ENCODE measurements around the gene CASKIN1. TPM values are rescaled to one million over a fixed set of nuclear protein-coding genes. Genes with fewer than 3 reads are reported as not detected.

The CASKIN1 gene
- total and polyA plus RNA-seq, 4 donors = 0.09 to 0.35 (median 0.12) TPM

DNA sequence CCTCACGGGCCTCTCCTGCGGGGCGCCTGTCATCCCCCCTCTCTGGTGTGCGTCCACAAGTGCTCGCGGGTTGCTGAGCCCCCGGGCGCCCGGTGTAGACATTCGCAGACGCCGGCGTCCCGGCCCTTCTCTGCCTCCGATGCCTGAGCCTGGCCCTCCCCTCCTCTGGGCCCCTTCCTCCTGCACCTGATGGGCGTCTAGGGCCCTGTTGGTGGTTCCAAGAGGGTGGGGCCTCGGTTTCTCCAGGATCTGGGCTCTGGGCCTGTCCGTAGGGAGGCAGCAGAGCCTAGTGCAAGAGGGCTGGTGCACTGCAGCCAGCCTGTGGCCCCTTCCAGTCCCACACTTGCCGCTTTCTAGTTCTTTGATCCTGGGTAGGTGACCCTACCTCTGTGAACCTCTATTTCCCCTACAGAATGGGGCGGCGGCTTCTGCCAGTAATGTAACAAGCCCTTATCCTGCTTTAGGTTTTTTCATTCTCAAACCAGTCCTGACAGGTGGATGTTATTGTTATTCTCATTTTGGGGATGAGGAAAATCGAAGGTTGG lies 27.6 kb upstream of the CASKIN1 start:
- DNase-seq (peak in 2 of 3 donors; percentile 34 to 36), ATAC-seq (ENCODE audit: insufficient read depth, low FRiP score) (peak; percentile 7)
- TF ChIP-seq, protein P1, sequence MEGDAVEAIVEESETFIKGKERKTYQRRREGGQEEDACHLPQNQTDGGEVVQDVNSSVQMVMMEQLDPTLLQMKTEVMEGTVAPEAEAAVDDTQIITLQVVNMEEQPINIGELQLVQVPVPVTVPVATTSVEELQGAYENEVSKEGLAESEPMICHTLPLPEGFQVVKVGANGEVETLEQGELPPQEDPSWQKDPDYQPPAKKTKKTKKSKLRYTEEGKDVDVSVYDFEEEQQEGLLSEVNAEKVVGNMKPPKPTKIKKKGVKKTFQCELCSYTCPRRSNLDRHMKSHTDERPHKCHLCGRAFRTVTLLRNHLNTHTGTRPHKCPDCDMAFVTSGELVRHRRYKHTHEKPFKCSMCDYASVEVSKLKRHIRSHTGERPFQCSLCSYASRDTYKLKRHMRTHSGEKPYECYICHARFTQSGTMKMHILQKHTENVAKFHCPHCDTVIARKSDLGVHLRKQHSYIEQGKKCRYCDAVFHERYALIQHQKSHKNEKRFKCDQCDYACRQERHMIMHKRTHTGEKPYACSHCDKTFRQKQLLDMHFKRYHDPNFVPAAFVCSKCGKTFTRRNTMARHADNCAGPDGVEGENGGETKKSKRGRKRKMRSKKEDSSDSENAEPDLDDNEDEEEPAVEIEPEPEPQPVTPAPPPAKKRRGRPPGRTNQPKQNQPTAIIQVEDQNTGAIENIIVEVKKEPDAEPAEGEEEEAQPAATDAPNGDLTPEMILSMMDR (IDR thresholded peaks at IDR 0.05; ENCODE audit: control extremely low read depth, extremely low read depth) = no peak
- H3K27me3 ChIP-seq (ENCODE audit: control insufficient read depth in 3 of 3, insufficient read depth in 3 of 3, low read length in 2 of 3) = no peaks in the 10 kb centered on the region
- peak overlapping the region; percentile 86 to 87 for H3K27ac ChIP-seq (ENCODE audit: low read depth in 1 of 2, low read length in 1 of 2)
- H3K36me3 ChIP-seq (ENCODE audit: control insufficient read depth in 4 of 4, insufficient read depth in 4 of 4, low read length in 4 of 4) = peaks cover 0 to 11% (median 4%) of the 10 kb centered on the region in 4 donors
- 4 to 15% methylated on average over 12 to 22 of the region's 22 CpGs for WGBS, 2 donors
- H3K4me3 ChIP-seq = peak overlapping the region; percentile 91
- H3K9ac ChIP-seq (ENCODE audit: insufficient read depth in 1 of 2, low read length in 2 of 2) = peak overlapping the region; percentile 23 to 55
- H3K9me3 ChIP-seq (ENCODE audit: control insufficient read depth in 4 of 4, insufficient read depth in 3 of 4, low read length in 3 of 4) = no peaks in the 10 kb centered on the region
- H3K4me1 ChIP-seq (ENCODE audit: control insufficient read depth in 5 of 5, insufficient read depth in 5 of 5, low read length in 5 of 5) = peaks cover 0 to 10% (median 6%) of the 10 kb centered on the region in 5 donors

- peak within 1 kb of the TSS; percentile 86 to 87 for H3K27ac ChIP-seq (ENCODE audit: low read depth in 1 of 2, low read length in 1 of 2)
- H3K4me3 ChIP-seq = peak within 1 kb of the TSS; percentile 91
- H3K36me3 ChIP-seq (ENCODE audit: control insufficient read depth in 4 of 4, insufficient read depth in 4 of 4, low read length in 4 of 4) = peaks cover 0 to 5% (median 2%) of the 10 kb centered on the region in 4 donors
- peaks cover 0 to 10% (median 6%) of the 10 kb centered on the region in 5 donors for H3K4me1 ChIP-seq (ENCODE audit: control insufficient read depth in 5 of 5, insufficient read depth in 5 of 5, low read length in 5 of 5)
- ATAC-seq (ENCODE audit: insufficient read depth, low FRiP score) (peak; percentile 100), DNase-seq (peak; percentile 99 to 100 (median 99))
- H3K9me3 ChIP-seq (ENCODE audit: control insufficient read depth in 4 of 4, insufficient read depth in 3 of 4, low read length in 3 of 4) = no peaks in the 10 kb centered on the region
- no peaks in the 10 kb centered on the region for H3K27me3 ChIP-seq (ENCODE audit: control insufficient read depth in 3 of 3, insufficient read depth in 3 of 3, low read length in 2 of 3)
- TF ChIP-seq, protein P1 (IDR thresholded peaks at IDR 0.05; ENCODE audit: control extremely low read depth, extremely low read depth) = no peak
- 0% methylated on average over 54 to 82 of the region's 82 CpGs for WGBS, 2 donors
- H3K9ac ChIP-seq (ENCODE audit: insufficient read depth in 1 of 2, low read length in 2 of 2) = peak within 1 kb of the TSS; percentile 23 to 55
Measured at GRCh38 chr16:2223221-2223941, 27.0 kb upstream of the CASKIN1 start, which contains the start of gene E4F1. Gene E4F1 (plus strand): TSS chr16:2223591. CDS start chr16:2223614, 23 bp downstream.

GRCh38 chr16:2216330-2216729 lies 19.9 kb upstream of the CASKIN1 start:
- Histone ChIP-seq H3K4me1 (ENCODE audit: control insufficient read depth in 5 of 5, insufficient read depth in 5 of 5, low read length in 5 of 5) (peaks cover 0 to 20% (median 9%) of the 10 kb centered on the region in 5 donors), H3K27me3 (ENCODE audit: control insufficient read depth in 3 of 3, insufficient read depth in 3 of 3, low read length in 2 of 3) (no peaks in the 10 kb centered on the region), H3K36me3 (ENCODE audit: control insufficient read depth in 4 of 4, insufficient read depth in 4 of 4, low read length in 4 of 4) (peaks cover 0 to 2% (median 0%) of the 10 kb centered on the region in 4 donors), H3K27ac (ENCODE audit: low read depth in 1 of 2, low read length in 1 of 2) (peak overlapping the region in 1 of 2 donors; percentile 89), H3K4me3 (no peak overlapping the region), H3K9me3 (ENCODE audit: control insufficient read depth in 4 of 4, insufficient read depth in 3 of 4, low read length in 3 of 4) (no peaks in the 10 kb centered on the region), H3K9ac (ENCODE audit: insufficient read depth in 1 of 2, low read length in 2 of 2) (no peak overlapping the region)
- DNase-seq = no peak
- no peak for ATAC-seq (ENCODE audit: insufficient read depth, low FRiP score)
- 97 to 99% methylated on average over 4 of the region's 4 CpGs for WGBS, 2 donors
- TF ChIP-seq, protein P1 (IDR thresholded peaks at IDR 0.05; ENCODE audit: control extremely low read depth, extremely low read depth) = no peak

Data from lung (tissue), 12 donors.